GM10847 (cell line): Measurements from ENCODE around the gene EHD1.

ENCODE experiments used
- POLR2A ChIP-seq: IDR thresholded peaks from 2 replicates; pipeline ENCODE4 v1.6.1; 2011; ENCODE audit not compliant: insufficient read length; ENCODE audit errors: extremely low read depth

EHD1 gene

GRCh38 chr11:64898076-64898445, 19.6 kb upstream of the EHD1 start:
- TF ChIP-seq POLR2A: no peak

- no peak for TF ChIP-seq POLR2A
Observed at GRCh38 chr11:64897381-64898075, 19.1 kb upstream of the EHD1 start.

- TF ChIP-seq POLR2A: no peak
Observed at GRCh38 chr11:64896448-64897022, 18.1 kb upstream of the EHD1 start.

- TF ChIP-seq POLR2A: no peak
Observed at GRCh38 chr11:64894812-64895452, 16.5 kb upstream of the EHD1 start.

- TF ChIP-seq POLR2A: no peak
Observed at GRCh38 chr11:64894070-64894811, 15.8 kb upstream of the EHD1 start.

GRCh38 chr11:64893194-64894069, 15.0 kb upstream of the EHD1 start:
- TF ChIP-seq POLR2A: no peak

- no peak for TF ChIP-seq POLR2A
Observed at GRCh38 chr11:64892838-64893193, 14.4 kb upstream of the EHD1 start.

GRCh38 chr11:64892411-64892831, 14.0 kb upstream of the EHD1 start:
- TF ChIP-seq POLR2A: no peak

- no peak for TF ChIP-seq POLR2A
Observed at GRCh38 chr11:64891880-64892279, 13.5 kb upstream of the EHD1 start.

GRCh38 chr11:64891215-64891848, 12.9 kb upstream of the EHD1 start:
- no peak for TF ChIP-seq POLR2A

- TF ChIP-seq POLR2A: no peak
Observed at GRCh38 chr11:64890522-64890939, 12.1 kb upstream of the EHD1 start.

- no peak for TF ChIP-seq POLR2A
Observed at GRCh38 chr11:64888729-64889511, 10.5 kb upstream of the EHD1 start.

- no peak for TF ChIP-seq POLR2A
Observed at GRCh38 chr11:64888406-64888728, 9.9 kb upstream of the EHD1 start.
